Astrocyte (in vitro differentiated cells and primary cell): ENCODE results near the gene TOR1A. TPM values are rescaled to one million over a fixed set of nuclear protein-coding genes. Genes with fewer than 3 reads are reported as not detected.

Experiments used
- DNase-seq: peaks from one replicate; pipeline ENCODE4 v3.0.0-alpha.2; 2010; ENCODE audit warnings: low read depth
- FAIRE-seq: peaks from 2 replicates; lab custom pipeline; 2011; peaks lifted over from hg19 to GRCh38; lab: Jason Lieb, UNC
- H2AFZ ChIP-seq: 2 replicates; pipeline ENCODE4 v1.6.0; 2012; ENCODE audit warnings: low read depth, low read length, inconsistent platforms
- H3K27ac ChIP-seq: 2 replicates; pipeline ENCODE4 v1.5.1; 2011; ENCODE audit warnings: low read depth, low read length, inconsistent platforms
- H3K27me3 ChIP-seq: 2 replicates; pipeline ENCODE4 v1.6.0; 2011; ENCODE audit warnings: low read length, inconsistent platforms; ENCODE audit not compliant: insufficient read depth
- H3K36me3 ChIP-seq: 2 replicates; pipeline ENCODE4 v1.5.1; 2011; ENCODE audit warnings: low read length, inconsistent platforms; ENCODE audit not compliant: insufficient read depth
- H3K4me1 ChIP-seq: 2 replicates; pipeline ENCODE4 v1.5.1; 2011; ENCODE audit warnings: low read length, inconsistent platforms; ENCODE audit not compliant: insufficient read depth
- H3K4me2 ChIP-seq: 2 replicates; pipeline ENCODE4 v1.6.0; 2012; ENCODE audit warnings: low read length, inconsistent platforms
- H3K4me3 ChIP-seq: 2 replicates; pipeline ENCODE4 v1.5.1; 2011; ENCODE audit warnings: low read depth, mild to moderate bottlenecking, low read length, inconsistent platforms; ENCODE audit not compliant: insufficient read depth
- H3K79me2 ChIP-seq: 2 replicates; pipeline ENCODE4 v1.6.0; 2012; ENCODE audit warnings: mild to moderate bottlenecking, low read length, inconsistent platforms; ENCODE audit not compliant: insufficient read depth
- H3K9ac ChIP-seq: 2 replicates; pipeline ENCODE4 v1.6.0; 2012; ENCODE audit warnings: mild to moderate bottlenecking, low read length, inconsistent platforms
- H3K9me3 ChIP-seq: 2 replicates; pipeline ENCODE4 v1.5.1; 2012; ENCODE audit warnings: low read depth, mild to moderate bottlenecking, low read length, inconsistent platforms; ENCODE audit not compliant: insufficient read depth
- H4K20me1 ChIP-seq: 2 replicates; pipeline ENCODE4 v1.6.0; 2012; ENCODE audit warnings: low read length, inconsistent platforms; ENCODE audit not compliant: insufficient read depth
- H3K27ac Mint-ChIP-seq: one replicate; pipeline ENCODE4 v1.8.0; 2021; ENCODE audit warnings: mild to moderate bottlenecking, mixed read lengths; ENCODE audit not compliant: unreplicated experiment
- H3K27me3 Mint-ChIP-seq: one replicate; pipeline ENCODE4 v1.8.0; 2021; ENCODE audit warnings: low read depth, mixed read lengths; ENCODE audit not compliant: unreplicated experiment
- H3K36me3 Mint-ChIP-seq: one replicate; pipeline ENCODE4 v1.8.0; 2021; ENCODE audit warnings: low read depth, mixed read lengths; ENCODE audit not compliant: unreplicated experiment
- H3K4me1 Mint-ChIP-seq: one replicate; pipeline ENCODE4 v1.8.0; 2021; ENCODE audit warnings: low read depth, mixed read lengths; ENCODE audit not compliant: unreplicated experiment
- H3K4me3 Mint-ChIP-seq: one replicate; pipeline ENCODE4 v1.8.0; 2021; ENCODE audit warnings: mild to moderate bottlenecking, moderate library complexity, mixed read lengths; ENCODE audit not compliant: unreplicated experiment
- H3K9me3 Mint-ChIP-seq: one replicate; pipeline ENCODE4 v1.8.0; 2021; ENCODE audit warnings: mild to moderate bottlenecking, mixed read lengths; ENCODE audit not compliant: unreplicated experiment
- EZH2 ChIP-seq: IDR thresholded peaks from 2 replicates; pipeline ENCODE4 v1.6.1; 2012; ENCODE audit warnings: mild to moderate bottlenecking, low read length, inconsistent platforms; ENCODE audit not compliant: insufficient read depth
- total RNA-seq: library from RNA; stranded (reverse); gene quantifications from 2 replicates; pipeline ENCODE4 v1.2.1, GENCODE V29; 2021
- TF ChIP-seq, protein P1 (sequence below): IDR thresholded peaks from 2 replicates; pipeline ENCODE4 v1.5.1; 2011; ENCODE audit warnings: low read depth, mild to moderate bottlenecking, inconsistent platforms, low read length, moderate library complexity; ENCODE audit not compliant: insufficient read depth

TOR1A gene
- total RNA-seq, 1 donor from 2014 or later: 65.3 TPM

DNA sequence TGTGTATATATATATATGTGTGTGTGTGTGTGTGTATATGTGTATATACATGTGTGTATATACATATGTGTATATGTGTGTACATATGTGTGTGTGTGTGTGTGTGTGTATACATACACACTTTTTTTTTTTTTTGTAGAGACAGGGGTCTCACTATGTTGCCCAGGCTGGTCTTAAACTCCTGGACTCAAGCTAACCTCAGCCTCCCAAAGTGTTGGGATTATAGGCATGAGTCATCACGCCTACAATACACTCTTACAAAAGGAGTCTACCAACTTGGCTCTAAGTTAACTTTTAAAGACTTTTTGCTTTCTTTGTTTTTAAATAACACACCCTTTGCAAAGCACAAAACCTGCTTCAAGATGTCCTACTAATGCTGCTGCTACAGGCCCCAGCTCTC lies 9.0 kb upstream of the TOR1A start:
- peaks cover 11% of the 10 kb centered on the region for H3K4me1 Mint-ChIP-seq
- Histone ChIP-seq H4K20me1 (peaks cover 10% of the 10 kb centered on the region), H3K9me3 (no peaks in the 10 kb centered on the region), H3K27ac (no peak overlapping the region), H2AFZ (no peak overlapping the region), H3K4me2 (no peak overlapping the region), H3K79me2 (peaks cover 39% of the 10 kb centered on the region), H3K4me1 (no peaks in the 10 kb centered on the region), H3K4me3 (no peak overlapping the region), H3K36me3 (peaks cover 23% of the 10 kb centered on the region), H3K27me3 (no peaks in the 10 kb centered on the region), H3K9ac (no peak overlapping the region)
- no peak for TF ChIP-seq EZH2
- TF ChIP-seq, protein P1, sequence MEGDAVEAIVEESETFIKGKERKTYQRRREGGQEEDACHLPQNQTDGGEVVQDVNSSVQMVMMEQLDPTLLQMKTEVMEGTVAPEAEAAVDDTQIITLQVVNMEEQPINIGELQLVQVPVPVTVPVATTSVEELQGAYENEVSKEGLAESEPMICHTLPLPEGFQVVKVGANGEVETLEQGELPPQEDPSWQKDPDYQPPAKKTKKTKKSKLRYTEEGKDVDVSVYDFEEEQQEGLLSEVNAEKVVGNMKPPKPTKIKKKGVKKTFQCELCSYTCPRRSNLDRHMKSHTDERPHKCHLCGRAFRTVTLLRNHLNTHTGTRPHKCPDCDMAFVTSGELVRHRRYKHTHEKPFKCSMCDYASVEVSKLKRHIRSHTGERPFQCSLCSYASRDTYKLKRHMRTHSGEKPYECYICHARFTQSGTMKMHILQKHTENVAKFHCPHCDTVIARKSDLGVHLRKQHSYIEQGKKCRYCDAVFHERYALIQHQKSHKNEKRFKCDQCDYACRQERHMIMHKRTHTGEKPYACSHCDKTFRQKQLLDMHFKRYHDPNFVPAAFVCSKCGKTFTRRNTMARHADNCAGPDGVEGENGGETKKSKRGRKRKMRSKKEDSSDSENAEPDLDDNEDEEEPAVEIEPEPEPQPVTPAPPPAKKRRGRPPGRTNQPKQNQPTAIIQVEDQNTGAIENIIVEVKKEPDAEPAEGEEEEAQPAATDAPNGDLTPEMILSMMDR: no peak
- H3K4me3 Mint-ChIP-seq: no peak overlapping the region
- FAIRE-seq (no peak), DNase-seq (no peak)
- H3K27me3 Mint-ChIP-seq: no peaks in the 10 kb centered on the region
- H3K9me3 Mint-ChIP-seq: no peaks in the 10 kb centered on the region
- H3K27ac Mint-ChIP-seq: no peak overlapping the region
- H3K36me3 Mint-ChIP-seq: peaks cover 11% of the 10 kb centered on the region

DNA sequence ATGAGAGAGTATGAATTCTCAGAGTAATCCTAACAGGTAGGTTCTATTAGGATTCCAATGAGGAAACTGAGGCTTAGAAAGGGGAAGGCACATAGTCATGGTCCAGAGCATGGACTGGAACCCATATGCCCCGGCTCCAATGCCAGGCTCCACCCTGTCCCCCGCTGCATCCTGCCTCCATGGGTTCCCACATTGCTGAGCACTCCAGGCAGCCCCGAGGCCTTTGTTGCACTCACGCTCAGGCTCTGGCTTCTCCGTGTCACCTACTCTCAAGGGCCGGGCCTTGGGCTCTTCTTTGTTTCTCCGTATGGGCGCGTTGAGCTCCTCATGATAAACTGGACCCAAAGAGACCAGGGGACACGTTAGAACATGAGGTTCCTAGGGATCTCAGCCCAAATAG lies 5.0 kb upstream of the TOR1A start:
- H3K4me1 ChIP-seq: no peaks in the 10 kb centered on the region
- peaks cover 23% of the 10 kb centered on the region for H3K36me3 ChIP-seq
- no peak overlapping the region for H3K4me2 ChIP-seq
- Mint-ChIP-seq H3K36me3 (peaks cover 9% of the 10 kb centered on the region), H3K4me1 (peaks cover 1% of the 10 kb centered on the region), H3K27ac (no peak overlapping the region), H3K4me3 (no peak overlapping the region), H3K9me3 (no peaks in the 10 kb centered on the region), H3K27me3 (no peaks in the 10 kb centered on the region)
- no peak for FAIRE-seq
- no peaks in the 10 kb centered on the region for H3K9me3 ChIP-seq
- peaks cover 7% of the 10 kb centered on the region for H3K79me2 ChIP-seq
- no peak for DNase-seq
- H3K27ac ChIP-seq: no peak overlapping the region
- H2AFZ ChIP-seq: no peak overlapping the region
- H3K27me3 ChIP-seq: no peaks in the 10 kb centered on the region
- TF ChIP-seq EZH2: no peak
- TF ChIP-seq, protein P1: no peak
- H3K9ac ChIP-seq: no peak overlapping the region
- no peak overlapping the region for H3K4me3 ChIP-seq
- peaks cover 8% of the 10 kb centered on the region for H4K20me1 ChIP-seq

DNA sequence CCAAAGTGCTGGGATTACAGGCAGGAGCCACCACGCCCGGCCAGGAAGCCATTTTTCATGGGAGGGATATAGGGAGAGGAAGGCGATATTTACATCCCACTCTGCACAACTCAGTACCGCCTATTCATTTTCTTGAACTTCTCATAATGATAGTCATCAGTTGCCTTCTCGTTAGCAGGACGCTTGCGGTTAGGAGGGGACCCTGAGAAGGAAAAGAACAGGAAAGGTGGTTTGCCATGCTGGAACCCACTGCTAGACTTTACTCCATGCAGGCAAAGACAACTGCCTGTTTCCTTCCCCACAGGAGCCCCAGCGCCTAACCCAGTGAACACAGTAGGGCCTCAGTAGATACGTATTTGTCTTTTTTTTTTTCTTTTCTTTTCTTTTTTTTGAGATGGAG lies 4.1 kb upstream of the TOR1A start:
- Histone ChIP-seq H4K20me1 (no peaks in the 10 kb centered on the region), H3K27me3 (no peaks in the 10 kb centered on the region), H2AFZ (no peak overlapping the region), H3K4me3 (no peak overlapping the region), H3K9me3 (no peaks in the 10 kb centered on the region), H3K4me1 (peaks cover 1% of the 10 kb centered on the region), H3K27ac (no peak overlapping the region), H3K79me2 (peaks cover 7% of the 10 kb centered on the region), H3K9ac (no peak overlapping the region), H3K4me2 (no peak overlapping the region), H3K36me3 (peaks cover 23% of the 10 kb centered on the region)
- no peaks in the 10 kb centered on the region for H3K4me1 Mint-ChIP-seq
- H3K36me3 Mint-ChIP-seq: peaks cover 9% of the 10 kb centered on the region
- no peak overlapping the region for H3K27ac Mint-ChIP-seq
- H3K4me3 Mint-ChIP-seq: no peak overlapping the region
- DNase-seq (no peak), FAIRE-seq (no peak)
- TF ChIP-seq, protein P1: no peak
- TF ChIP-seq EZH2: no peak
- H3K27me3 Mint-ChIP-seq: no peaks in the 10 kb centered on the region
- H3K9me3 Mint-ChIP-seq: no peaks in the 10 kb centered on the region
